Cardiac muscle cell (in vitro differentiated cells and primary cell): ENCODE data around the gene UGT2B10. TPM values are rescaled to one million over a fixed set of nuclear protein-coding genes. Genes with fewer than 3 reads are reported as not detected.

Experiments
- DNase-seq, 2 donors: peaks; one replicate each; pipeline versions ENCODE4 v3.0.0 to v3.0.0-alpha.2; 2010 to 2017; ENCODE audit warnings: low read depth in 1 of 2, low spot score in 1 of 2
- H3K27ac ChIP-seq: fragments of 200-600 bp; sonication (generic); 2 replicates; pipeline ENCODE4 v1.5.1; 2016
- H3K27me3 ChIP-seq: fragments of 200-600 bp; sonication (generic); 2 replicates; pipeline ENCODE4 v1.6.0; 2016; ENCODE audit warnings: control low read depth
- H3K36me3 ChIP-seq: fragments of 200-600 bp; sonication (generic); 2 replicates; pipeline ENCODE4 v1.5.1; 2016; ENCODE audit warnings: control low read depth
- H3K4me1 ChIP-seq: fragments of 200-600 bp; sonication (generic); 2 replicates; pipeline ENCODE4 v1.8.1; 2017; ENCODE audit warnings: low read depth, mild to moderate bottlenecking, mixed run types
- H3K4me3 ChIP-seq: fragments of 200-600 bp; sonication (generic); 2 replicates; pipeline ENCODE4 v1.5.1; 2016; ENCODE audit warnings: mild to moderate bottlenecking
- H3K9me3 ChIP-seq: fragments of 200-600 bp; sonication (generic); 2 replicates; pipeline ENCODE4 v1.5.1; 2017; ENCODE audit warnings: low read depth, mild to moderate bottlenecking, control low read depth
- polyA plus RNA-seq: library from polyadenylated mRNA; unstranded; fragments of >200 nt; fragmentation: Nextera tagmentation; extraction: Ambion mirVana; gene quantifications from 2 replicates; pipeline ENCODE4 v1.2.1, GENCODE V29; 2016
- total RNA-seq: library from RNA; depleted of rRNA; stranded (reverse); fragments of >200 nt; gene quantifications from 2 replicates; pipeline ENCODE4 v1.2.3, GENCODE V29; 2016
- TF ChIP-seq, protein P1 (sequence below): IDR thresholded peaks from 2 replicates; pipeline ENCODE4 v1.5.1; 2012; ENCODE audit warnings: low read depth, mild to moderate bottlenecking, low read length

The UGT2B10 gene
- total and polyA plus RNA-seq, 2 experiments from 2014 or later: not detected

GRCh38 chr4:68864438-68865187 is 48.8 kb downstream of the UGT2B10 start:
- no peak for DNase-seq
- H3K36me3 ChIP-seq: no peaks in the 10 kb centered on the region
- H3K4me1 ChIP-seq: no peaks in the 10 kb centered on the region
- H3K4me3 ChIP-seq: no peak overlapping the region
- TF ChIP-seq, protein P1, sequence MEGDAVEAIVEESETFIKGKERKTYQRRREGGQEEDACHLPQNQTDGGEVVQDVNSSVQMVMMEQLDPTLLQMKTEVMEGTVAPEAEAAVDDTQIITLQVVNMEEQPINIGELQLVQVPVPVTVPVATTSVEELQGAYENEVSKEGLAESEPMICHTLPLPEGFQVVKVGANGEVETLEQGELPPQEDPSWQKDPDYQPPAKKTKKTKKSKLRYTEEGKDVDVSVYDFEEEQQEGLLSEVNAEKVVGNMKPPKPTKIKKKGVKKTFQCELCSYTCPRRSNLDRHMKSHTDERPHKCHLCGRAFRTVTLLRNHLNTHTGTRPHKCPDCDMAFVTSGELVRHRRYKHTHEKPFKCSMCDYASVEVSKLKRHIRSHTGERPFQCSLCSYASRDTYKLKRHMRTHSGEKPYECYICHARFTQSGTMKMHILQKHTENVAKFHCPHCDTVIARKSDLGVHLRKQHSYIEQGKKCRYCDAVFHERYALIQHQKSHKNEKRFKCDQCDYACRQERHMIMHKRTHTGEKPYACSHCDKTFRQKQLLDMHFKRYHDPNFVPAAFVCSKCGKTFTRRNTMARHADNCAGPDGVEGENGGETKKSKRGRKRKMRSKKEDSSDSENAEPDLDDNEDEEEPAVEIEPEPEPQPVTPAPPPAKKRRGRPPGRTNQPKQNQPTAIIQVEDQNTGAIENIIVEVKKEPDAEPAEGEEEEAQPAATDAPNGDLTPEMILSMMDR: no peak
- H3K9me3 ChIP-seq: no peaks in the 10 kb centered on the region
- H3K27me3 ChIP-seq: no peaks in the 10 kb centered on the region
- no peak overlapping the region for H3K27ac ChIP-seq

DNA sequence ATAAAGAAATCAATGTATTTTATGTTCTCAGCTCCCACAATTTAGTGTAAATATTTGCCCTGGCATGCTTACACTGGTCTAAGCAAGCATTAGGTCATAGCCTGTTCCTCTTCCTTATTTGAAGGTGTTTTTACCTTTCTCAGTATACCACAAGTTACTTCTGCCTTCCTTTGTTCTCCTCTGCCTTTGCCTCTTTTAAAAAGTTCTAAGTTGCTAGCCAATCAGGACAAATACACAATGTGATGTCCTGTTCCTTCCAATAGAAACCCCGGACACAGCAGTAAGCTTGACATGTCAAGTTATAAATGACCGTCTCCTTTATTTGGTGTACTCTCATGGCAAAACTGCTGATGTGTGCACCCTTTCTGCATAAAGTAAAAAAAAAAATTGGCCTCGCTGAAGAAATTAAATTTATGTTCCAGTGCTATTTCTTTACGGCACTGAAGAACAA is 49.4 kb downstream of the UGT2B10 start:
- no peak for DNase-seq
- TF ChIP-seq, protein P1: no peak
- no peaks in the 10 kb centered on the region for H3K4me1 ChIP-seq

GRCh38 chr4:68865760-68866159 is 50.0 kb downstream of the UGT2B10 start:
- no peaks in the 10 kb centered on the region for H3K36me3 ChIP-seq
- H3K4me3 ChIP-seq: no peak overlapping the region
- no peaks in the 10 kb centered on the region for H3K4me1 ChIP-seq
- TF ChIP-seq, protein P1: no peak
- H3K27me3 ChIP-seq: no peaks in the 10 kb centered on the region
- no peaks in the 10 kb centered on the region for H3K9me3 ChIP-seq
- no peak overlapping the region for H3K27ac ChIP-seq
- no peak for DNase-seq

More for the DNA sequence above, 49.4 kb downstream of the UGT2B10 start:
- H3K27me3 ChIP-seq: no peaks in the 10 kb centered on the region
- no peak overlapping the region for H3K4me3 ChIP-seq
- no peak overlapping the region for H3K27ac ChIP-seq
- H3K36me3 ChIP-seq: no peaks in the 10 kb centered on the region
- no peaks in the 10 kb centered on the region for H3K9me3 ChIP-seq

DNA sequence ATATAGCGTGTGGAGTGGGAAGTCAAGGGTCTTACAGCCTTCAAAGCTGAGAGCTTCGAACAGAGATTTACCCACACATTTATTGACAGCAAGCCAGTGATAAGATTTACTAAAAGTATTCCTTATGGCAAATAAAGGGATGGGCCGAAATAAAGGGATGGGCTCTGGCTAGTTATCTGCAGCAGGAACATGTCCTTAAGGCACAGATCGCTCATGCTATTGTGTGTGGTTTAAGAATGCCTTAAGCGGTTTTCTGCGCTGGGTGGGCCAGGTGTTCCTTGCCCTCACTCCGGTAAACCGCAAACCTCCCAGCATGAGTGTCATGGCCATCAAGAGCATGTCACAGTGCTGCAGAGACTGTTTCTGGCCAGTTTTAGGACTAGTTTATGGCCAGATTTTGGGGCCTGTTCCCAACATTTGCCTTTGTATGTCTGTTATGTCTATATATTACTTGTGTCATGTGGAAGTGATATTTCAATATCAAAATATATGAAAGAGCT is 53.5 kb downstream of the UGT2B10 start:
- Histone ChIP-seq H3K4me3 (no peak overlapping the region), H3K36me3 (no peaks in the 10 kb centered on the region), H3K9me3 (no peaks in the 10 kb centered on the region), H3K4me1 (peaks cover 19% of the 10 kb centered on the region), H3K27me3 (no peaks in the 10 kb centered on the region), H3K27ac (no peak overlapping the region)
- no peak for DNase-seq
- TF ChIP-seq, protein P1: no peak

- DNase-seq: peak in 1 of 2 donors; percentile 69
- Histone ChIP-seq H3K4me3 (no peak overlapping the region), H3K36me3 (no peaks in the 10 kb centered on the region), H3K4me1 (peaks cover 23% of the 10 kb centered on the region), H3K9me3 (no peaks in the 10 kb centered on the region), H3K27ac (peak overlapping the region; percentile 75), H3K27me3 (no peaks in the 10 kb centered on the region)
- TF ChIP-seq, protein P1: no peak
These were observed 56.2 kb downstream of the UGT2B10 start for GRCh38 chr4:68871809-68872642.
